GM19099 (cell line): ENCODE results near the gene RPAIN.
A peak's percentile ranks its signal among the peaks of the same experiment; 100 is the strongest.

Source experiments
- POLR2A ChIP-seq: IDR thresholded peaks from 3 replicates; pipeline ENCODE4 v1.6.1; 2011; ENCODE audit warnings: low read depth; ENCODE audit not compliant: insufficient read length; ENCODE audit errors: extremely low read depth

The RPAIN gene

GRCh38 chr17:5419959-5420653, at the start of gene RPAIN:
RPAIN (plus strand) TSS chr17:5420182; CDS start chr17:5420211, 29 bp downstream.
- TF ChIP-seq POLR2A: peak; percentile 82

- no peak for TF ChIP-seq POLR2A
Measured at GRCh38 chr17:5370411-5370810, 49.6 kb upstream of the RPAIN start.

GRCh38 chr17:5373112-5373511, 46.9 kb upstream of the RPAIN start:
- no peak for TF ChIP-seq POLR2A

DNA sequence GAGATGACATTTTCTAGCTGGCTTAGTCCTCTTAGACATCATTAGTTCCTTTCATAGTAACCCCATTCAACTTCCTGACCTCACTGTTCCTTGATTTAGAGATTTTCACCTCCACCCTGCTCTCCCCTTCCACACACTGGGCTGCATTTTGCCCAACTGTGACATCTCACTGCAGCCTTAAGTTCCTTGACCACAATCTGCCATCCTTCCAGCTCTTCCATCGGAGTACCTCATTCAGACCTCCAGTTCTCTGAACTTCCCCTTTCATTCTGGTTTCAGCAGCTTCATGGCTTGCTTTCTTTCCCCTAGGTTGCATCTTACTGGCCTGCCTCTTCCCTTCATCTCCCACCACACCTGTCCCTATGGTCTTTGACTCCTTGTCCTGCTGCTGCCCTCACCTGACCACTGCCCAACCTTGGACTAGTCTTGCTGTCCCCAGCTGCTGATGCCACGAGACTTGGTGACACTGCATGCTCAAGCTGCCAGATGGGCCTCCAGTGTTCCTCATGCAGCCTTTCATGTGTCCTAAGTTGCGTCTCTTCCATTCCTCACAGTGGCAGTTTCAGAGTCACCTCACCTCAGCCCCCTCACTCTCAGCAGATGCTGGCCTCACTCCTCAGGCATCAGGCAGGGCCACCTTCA, 41.3 kb upstream of the RPAIN start:
- peak; percentile 15 for TF ChIP-seq POLR2A

DNA sequence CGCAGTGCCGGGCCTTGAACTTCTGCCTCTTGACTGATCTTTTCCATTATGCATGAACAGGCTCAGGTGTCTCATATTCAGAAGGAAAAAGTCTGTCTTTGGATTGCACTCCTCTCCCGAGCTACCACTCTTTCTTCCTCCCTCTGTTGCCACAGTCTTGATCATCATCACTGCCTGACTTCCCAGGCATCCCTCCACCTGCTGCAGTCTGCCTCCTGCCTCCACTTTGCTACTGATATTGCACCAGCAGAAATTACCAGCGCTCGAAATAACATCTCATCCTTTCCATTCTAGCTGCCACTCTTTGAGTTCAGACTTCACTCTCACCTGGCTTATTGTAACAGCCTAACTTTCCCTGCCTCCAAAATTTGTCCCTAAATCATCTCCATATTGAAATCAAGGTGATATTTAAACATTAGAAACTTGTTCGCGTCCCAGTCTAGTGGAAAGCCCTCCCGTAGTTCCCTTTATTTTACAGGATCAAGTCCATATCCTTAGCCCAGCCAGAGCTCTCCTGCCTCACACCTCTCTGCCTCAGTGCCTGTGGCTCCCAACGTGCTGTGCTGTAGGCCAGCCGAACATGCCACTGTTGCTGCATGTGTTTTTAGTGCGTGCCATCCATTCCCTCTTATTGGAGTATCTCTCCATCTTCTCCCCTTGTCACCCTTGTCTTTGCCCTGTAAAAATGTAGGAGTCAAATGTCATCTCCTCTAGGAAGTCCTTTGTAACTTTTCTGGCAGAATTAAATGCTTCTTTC, 40.5 kb upstream of the RPAIN start:
- TF ChIP-seq POLR2A: no peak

DNA sequence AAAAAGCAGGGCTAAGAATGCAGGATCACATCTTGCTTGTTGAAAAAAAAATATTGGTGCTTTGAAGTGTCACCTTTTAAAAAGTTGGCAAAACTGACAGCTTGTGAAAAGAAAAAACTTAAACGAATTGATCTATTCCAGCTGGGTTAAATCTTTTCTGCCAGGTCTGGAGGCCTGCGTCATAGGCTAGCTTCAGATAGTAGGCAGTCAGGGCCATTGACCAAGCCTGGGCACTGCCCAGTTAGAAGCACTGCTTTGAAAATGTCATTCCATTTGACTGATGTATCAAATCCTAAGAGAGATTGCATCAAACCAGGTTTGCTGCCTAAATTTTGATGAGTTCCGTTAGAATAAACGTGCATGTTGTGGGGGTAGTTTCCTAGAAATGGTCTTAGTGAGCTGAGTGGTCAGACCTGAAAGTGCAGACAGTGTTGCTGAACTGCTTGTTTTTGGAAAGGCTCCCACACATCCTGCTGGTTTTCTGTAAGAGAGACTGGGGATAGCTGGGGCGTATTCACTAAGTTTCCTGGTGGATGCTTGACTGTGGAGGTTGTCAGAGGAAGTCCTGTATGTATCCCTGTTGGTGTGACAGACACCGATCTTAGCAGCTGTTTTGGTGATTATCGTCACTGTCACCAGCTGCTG, 39.4 kb upstream of the RPAIN start:
- no peak for TF ChIP-seq POLR2A

DNA sequence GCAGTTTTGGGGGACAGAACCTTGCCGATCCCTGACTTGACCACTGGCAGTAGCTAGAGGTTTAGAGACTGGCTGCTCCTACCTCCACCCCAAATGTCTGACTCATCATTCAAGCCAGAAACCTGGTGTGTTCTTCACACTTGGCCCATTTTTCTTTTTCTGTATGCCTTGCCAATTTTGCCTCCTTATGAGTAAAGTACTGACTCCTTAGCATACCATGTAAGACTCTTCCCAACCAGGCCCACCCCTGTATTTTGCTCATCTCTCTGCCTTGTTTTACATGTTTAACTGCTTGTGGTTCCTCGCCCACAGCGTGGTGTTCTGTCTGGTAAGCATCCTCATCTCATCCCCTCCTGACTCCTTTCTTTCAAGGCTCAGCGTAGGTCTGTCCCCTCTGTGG, 38.4 kb upstream of the RPAIN start:
- TF ChIP-seq POLR2A: no peak

- no peak for TF ChIP-seq POLR2A
Measured at GRCh38 chr17:5391678-5392077, 28.3 kb upstream of the RPAIN start.

DNA sequence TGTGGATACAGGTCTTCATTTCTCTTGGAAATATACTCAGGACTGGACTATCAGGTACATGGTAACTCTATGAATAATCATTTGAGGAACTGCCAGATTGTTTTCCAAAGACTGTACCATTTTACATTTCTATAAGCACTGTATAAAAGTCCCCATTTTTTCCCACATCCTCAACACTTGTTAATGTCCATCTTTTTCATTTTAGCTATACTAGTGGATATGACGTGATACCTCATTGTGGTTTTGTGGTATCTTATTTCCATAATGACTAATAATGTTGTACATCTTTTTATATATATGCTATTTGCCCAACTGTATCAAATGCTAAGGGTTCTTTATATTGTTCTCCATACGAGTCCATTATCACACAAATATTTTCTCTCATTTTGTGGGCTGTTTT, 23.4 kb upstream of the RPAIN start:
- no peak for TF ChIP-seq POLR2A

DNA sequence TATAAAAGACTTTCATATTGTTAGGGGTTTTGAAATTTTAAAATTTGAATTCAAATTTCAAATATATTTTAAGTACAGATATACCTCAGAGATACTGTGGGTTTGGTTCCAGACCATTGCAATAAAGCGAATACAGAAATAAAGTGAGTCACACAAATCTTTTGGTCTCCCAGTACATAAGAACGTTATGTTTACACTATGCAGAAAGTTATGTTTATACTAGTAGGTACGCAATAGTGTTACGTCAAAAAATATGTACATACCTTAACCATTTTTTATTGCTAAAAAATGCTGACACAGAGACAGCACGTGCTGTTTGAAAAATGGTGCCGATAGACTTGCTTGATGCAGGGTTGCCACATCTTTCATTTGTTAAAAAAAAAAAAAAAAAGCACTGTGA, 20.2 kb upstream of the RPAIN start:
- no peak for TF ChIP-seq POLR2A

- TF ChIP-seq POLR2A: no peak
Measured at GRCh38 chr17:5405400-5405799, 14.6 kb upstream of the RPAIN start.

DNA sequence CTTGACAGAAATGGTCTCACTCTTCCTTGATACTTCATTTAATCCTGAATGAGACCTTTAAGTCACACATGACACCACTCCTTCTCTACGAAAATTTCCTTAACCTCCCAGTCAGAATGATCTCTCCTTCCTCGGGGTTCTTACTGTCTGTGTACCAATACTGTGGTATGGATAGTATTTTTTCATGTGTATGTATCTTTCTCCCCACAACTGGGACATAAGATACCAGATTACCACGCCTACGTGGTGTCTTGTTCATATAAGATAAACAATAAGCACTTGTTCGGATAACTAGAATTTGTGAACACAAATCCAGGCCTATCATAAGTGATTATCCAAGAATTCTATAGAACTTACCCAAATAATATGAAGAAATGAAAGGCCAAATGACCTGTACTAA, 11.8 kb upstream of the RPAIN start:
- no peak for TF ChIP-seq POLR2A

- no peak for TF ChIP-seq POLR2A
Measured at GRCh38 chr17:5410594-5411272, 9.2 kb upstream of the RPAIN start.

DNA sequence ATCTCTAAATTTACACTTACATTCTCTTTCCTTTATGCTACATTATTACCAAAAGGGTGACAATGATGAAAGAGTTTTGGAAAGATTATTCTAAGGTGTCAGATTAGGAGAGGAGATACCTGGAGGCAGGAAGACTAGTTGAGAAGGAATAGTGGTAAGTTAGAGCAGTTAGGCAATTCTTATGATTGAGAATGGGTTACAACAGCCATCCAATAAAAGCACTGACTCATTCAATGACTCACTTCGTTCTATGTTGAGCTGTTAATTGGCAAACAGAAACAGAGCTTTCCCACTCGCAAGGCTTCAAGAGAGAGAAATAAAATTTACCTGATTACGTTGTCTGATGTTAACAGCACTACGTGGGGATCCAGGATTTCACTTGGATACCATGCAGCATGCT, 6.3 kb upstream of the RPAIN start:
- TF ChIP-seq POLR2A: no peak

DNA sequence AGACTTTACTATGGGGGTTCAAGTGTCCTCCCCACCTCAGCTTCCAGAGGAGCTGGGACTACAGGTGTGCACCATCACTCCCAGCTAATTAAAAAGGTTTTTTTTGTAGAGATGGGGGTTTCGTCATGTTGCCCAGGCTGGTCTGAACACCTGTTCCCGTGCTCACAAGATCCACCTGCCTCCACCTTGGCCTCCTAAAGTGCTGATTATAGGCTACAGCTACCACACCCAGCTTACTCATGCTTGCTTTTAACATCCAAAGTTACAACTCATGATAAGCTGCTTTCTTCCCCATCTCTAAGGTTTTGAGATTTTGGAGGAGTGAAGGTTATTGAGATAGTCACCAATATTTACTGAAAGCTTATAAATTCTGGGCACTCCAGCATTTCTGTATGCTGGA, 3.1 kb upstream of the RPAIN start:
- no peak for TF ChIP-seq POLR2A
